Sigmoid colon (tissue), 7 donors: Measurements from ENCODE around the gene ARL4A. TPM values are rescaled to one million over a fixed set of nuclear protein-coding genes. Genes with fewer than 3 reads are reported as not detected.
A peak's percentile ranks its signal among the peaks of the same experiment; 100 is the strongest.
"Not testable (repeated sequence)": the region's sequence is repeated elsewhere in the genome, so short reads cannot be mapped to it uniquely, and the experiment has no call there.

Experiments
- DNase-seq: peaks from one replicate; pipeline ENCODE4 v3.0.0-alpha.2; 2019
- H3K27ac ChIP-seq, 4 donors: fragments of 200-600 bp; sonication (generic); one replicate each; pipeline ENCODE4 v1.5.1; 2016 to 2019; ENCODE audit warnings: mild to moderate bottlenecking in 1 of 4
- H3K27me3 ChIP-seq, 3 donors: fragments of 200-600 bp; sonication (generic); one replicate each; pipeline ENCODE4 v1.5.1; 2019; ENCODE audit warnings: mild to moderate bottlenecking in 1 of 3
- H3K36me3 ChIP-seq, 4 donors: fragments of 200-600 bp; sonication (generic); one replicate each; pipeline ENCODE4 v1.5.1; 2016 to 2019
- H3K4me1 ChIP-seq, 4 donors: fragments of 200-600 bp; sonication (generic); one replicate each; pipeline ENCODE4 v1.5.1; 2017 to 2019
- H3K4me3 ChIP-seq, 4 donors: fragments of 200-600 bp; sonication (generic); one replicate each; pipeline ENCODE4 v1.5.1; 2017 to 2019; ENCODE audit warnings: mild to moderate bottlenecking in 2 of 4, moderate library complexity in 1 of 4
- H3K9me3 ChIP-seq, 4 donors: fragments of 200-600 bp in 3 of 4; sonication (generic) in 3 of 4; one replicate each; pipeline versions ENCODE4 v1.5.1 to v1.6.1; 2013 to 2019
- EP300 ChIP-seq, 4 donors: sonication (generic); formaldehyde crosslinking; IDR thresholded peaks; one replicate each; pipeline ENCODE4 v1.6.1; 2017; ENCODE audit warnings: antibody characterized with exemption in 4 of 4
- POLR2A ChIP-seq, 2 donors: fragments of 450-650 bp; IDR thresholded peaks; one replicate each; pipeline ENCODE4 v1.6.1; 2016; ENCODE audit warnings: antibody characterized with exemption in 2 of 2, mild to moderate bottlenecking in 2 of 2, moderate library complexity in 2 of 2
- POLR2AphosphoS5 ChIP-seq, 4 donors: sonication (generic); formaldehyde crosslinking; IDR thresholded peaks; one replicate each; pipeline ENCODE4 v1.6.1; 2017; ENCODE audit warnings: antibody characterized with exemption in 4 of 4
- WGBS, 2 donors: extraction: QIAGEN DNeasy Blood & Tissue Kit; methylation state at CpG; one replicate each; pipeline ENCODE4 v1.1.7; 2013; 5-methylcytosine and 5-hydroxymethylcytosine counted together
- intact Hi-C: fragments of 100-400 bp; cut with DNase I; formaldehyde crosslinking; loops from one replicate; pipeline ENCODE4 v1.15.1; 2023
- polyA plus RNA-seq, 3 donors: library from polyadenylated mRNA; stranded (reverse); fragments of 200-250 nt; gene quantifications; one replicate each; pipeline ENCODE4 v1.2.3, GENCODE V29; 2013
- total RNA-seq, 4 donors: library from RNA; depleted of rRNA; stranded (reverse); fragments of >200 nt; gene quantifications; one replicate each; pipeline ENCODE4 v1.1.0, GENCODE V29; 2016
- TF ChIP-seq, protein P1 (sequence below), 4 experiments: fragments of 450-650 bp in 3 of 4; fragments of 200-600 bp in 1 of 4; IDR thresholded peaks; one replicate each; pipeline ENCODE4 v1.5.1; 2016 to 2019; ENCODE audit warnings: antibody characterized with exemption in 4 of 4, mild to moderate bottlenecking in 3 of 4, moderate library complexity in 2 of 4
- donor health status: healthy with polysubstance abuse.
- donor health status: Bipolar disorder and iron deficiency.
- donor health status: healthy.

ARL4A gene
- total and polyA plus RNA-seq, 7 donors = 33.2 to 124 (median 42.8) TPM

DNA sequence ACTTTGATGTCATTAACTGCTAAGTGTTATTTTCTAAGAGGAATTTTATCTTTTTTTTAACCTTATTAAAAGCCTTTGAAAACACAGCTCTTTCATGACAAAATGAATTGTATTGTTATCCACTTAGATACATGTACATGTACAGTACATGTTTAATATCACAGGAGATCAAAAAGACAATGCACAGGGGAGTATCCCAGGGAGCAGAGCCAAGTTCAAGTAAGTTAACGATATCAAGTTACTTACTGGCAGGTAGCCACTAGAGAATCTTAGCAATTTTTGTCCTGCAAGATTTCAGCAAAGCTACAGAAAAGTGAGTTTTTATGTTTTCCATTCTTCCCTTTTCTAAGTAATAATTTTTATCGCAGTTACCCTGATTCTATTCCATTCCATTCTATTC, 33.9 kb upstream of the ARL4A start:
- H3K36me3 ChIP-seq = no peaks in the 10 kb centered on the region
- H3K27ac ChIP-seq = no peak overlapping the region
- intact Hi-C loops = no loop called here
- H3K4me1 ChIP-seq = peaks cover 0 to 5% (median 0%) of the 10 kb centered on the region in 4 donors
- no peak for DNase-seq
- no peak overlapping the region for H3K4me3 ChIP-seq
- 60 to 72% methylated on average over 2 of the region's 2 CpGs for WGBS, 2 donors
- no peaks in the 10 kb centered on the region for H3K27me3 ChIP-seq
- TF ChIP-seq EP300 (IDR thresholded peaks at IDR 0.05) (no peak), POLR2AphosphoS5 (IDR thresholded peaks at IDR 0.05) (no peak), POLR2A (IDR thresholded peaks at IDR 0.05) (no peak)
- TF ChIP-seq, protein P1, sequence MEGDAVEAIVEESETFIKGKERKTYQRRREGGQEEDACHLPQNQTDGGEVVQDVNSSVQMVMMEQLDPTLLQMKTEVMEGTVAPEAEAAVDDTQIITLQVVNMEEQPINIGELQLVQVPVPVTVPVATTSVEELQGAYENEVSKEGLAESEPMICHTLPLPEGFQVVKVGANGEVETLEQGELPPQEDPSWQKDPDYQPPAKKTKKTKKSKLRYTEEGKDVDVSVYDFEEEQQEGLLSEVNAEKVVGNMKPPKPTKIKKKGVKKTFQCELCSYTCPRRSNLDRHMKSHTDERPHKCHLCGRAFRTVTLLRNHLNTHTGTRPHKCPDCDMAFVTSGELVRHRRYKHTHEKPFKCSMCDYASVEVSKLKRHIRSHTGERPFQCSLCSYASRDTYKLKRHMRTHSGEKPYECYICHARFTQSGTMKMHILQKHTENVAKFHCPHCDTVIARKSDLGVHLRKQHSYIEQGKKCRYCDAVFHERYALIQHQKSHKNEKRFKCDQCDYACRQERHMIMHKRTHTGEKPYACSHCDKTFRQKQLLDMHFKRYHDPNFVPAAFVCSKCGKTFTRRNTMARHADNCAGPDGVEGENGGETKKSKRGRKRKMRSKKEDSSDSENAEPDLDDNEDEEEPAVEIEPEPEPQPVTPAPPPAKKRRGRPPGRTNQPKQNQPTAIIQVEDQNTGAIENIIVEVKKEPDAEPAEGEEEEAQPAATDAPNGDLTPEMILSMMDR (IDR thresholded peaks at IDR 0.05) = no peak
- H3K9me3 ChIP-seq = no peaks in the 10 kb centered on the region

DNA sequence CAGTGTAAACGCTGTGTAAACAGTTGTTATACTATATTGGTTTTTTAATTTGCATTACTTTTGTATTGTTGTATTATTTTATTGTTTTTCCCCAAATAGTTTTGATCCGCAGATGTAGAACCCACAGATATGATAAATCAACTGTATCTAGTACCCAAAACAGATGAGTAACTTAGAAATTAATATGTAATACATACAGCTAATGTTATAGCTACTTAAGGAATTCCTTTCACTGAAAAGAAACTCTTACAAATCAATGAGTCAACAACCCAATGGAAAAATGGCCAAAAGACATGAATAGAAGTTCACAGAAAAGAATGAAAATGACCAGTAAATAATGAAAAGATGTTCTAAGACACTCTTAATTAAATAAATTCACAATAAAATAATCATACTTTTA, 32.3 kb upstream of the ARL4A start:
- Histone ChIP-seq H3K9me3 (no peaks in the 10 kb centered on the region), H3K4me3 (no peak overlapping the region), H3K4me1 (peaks cover 0 to 6% (median 0%) of the 10 kb centered on the region in 4 donors), H3K27me3 (no peaks in the 10 kb centered on the region), H3K36me3 (no peaks in the 10 kb centered on the region), H3K27ac (no peak overlapping the region)
- no peak for DNase-seq
- WGBS, 2 donors = 88 to 92% methylated on average over 2 of the region's 2 CpGs
- intact Hi-C loops = no loop called here
- TF ChIP-seq POLR2A (IDR thresholded peaks at IDR 0.05) (no peak), EP300 (IDR thresholded peaks at IDR 0.05) (no peak), POLR2AphosphoS5 (IDR thresholded peaks at IDR 0.05) (no peak)
- TF ChIP-seq, protein P1 (IDR thresholded peaks at IDR 0.05) = no peak

DNA sequence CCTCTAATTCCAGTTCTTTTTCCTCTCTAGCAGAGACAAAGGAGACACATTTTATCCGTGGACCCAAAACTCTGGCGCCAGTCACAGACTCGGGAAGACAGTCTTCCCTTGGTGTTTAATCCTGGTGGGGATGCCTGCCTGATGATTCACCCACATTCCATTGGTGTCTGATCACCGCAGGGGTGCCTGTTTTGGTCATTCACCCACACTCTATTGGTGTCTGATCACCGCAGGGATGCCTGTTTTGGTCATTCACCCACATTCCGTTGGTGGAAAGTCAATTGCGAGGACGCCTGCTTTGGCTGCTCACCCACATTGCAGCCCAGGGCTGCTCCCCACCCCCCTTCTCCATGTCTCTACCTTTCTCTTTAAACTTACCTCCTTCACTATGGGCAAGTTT, 27.0 kb upstream of the ARL4A start:
- not testable (repeated sequence) for H3K36me3 ChIP-seq

DNA sequence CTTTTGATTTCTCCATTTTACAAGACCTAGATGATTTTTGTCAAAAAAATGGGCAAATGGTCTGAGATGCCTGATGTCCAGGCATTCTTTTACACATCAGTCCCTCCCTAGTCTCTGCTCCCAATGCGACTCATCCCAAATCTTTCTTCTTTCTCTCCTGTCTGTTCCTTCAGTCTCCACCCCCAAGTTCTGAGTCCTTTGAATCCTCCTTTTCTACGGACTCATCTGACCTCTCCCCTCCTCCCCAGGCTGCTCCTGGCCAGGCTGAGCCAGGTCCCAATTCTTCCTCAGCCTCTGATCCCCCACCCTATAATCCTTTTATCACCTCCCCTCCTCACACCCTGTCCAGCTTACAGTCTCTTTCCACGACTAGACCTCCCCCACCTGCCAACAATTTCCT, 26.4 kb upstream of the ARL4A start:
- WGBS, 2 donors = 84 to 87% methylated on average over 3 of the region's 3 CpGs
- H3K9me3 ChIP-seq, H3K4me3 ChIP-seq, H3K36me3 ChIP-seq, H3K27me3 ChIP-seq, DNase-seq, intact Hi-C loops: not testable (repeated sequence)
- Histone ChIP-seq H3K27ac (peak overlapping the region in 2 of 4 donors; percentile 45 to 71), H3K4me1 (peaks cover 0 to 17% (median 2%) of the 10 kb centered on the region in 4 donors)

More for the DNA sequence above, 27.0 kb upstream of the ARL4A start:
- H3K27me3 ChIP-seq, H3K9me3 ChIP-seq, intact Hi-C loops, DNase-seq, H3K4me3 ChIP-seq: not testable (repeated sequence)
- peaks cover 0 to 13% (median 2%) of the 10 kb centered on the region in 4 donors for H3K4me1 ChIP-seq
- WGBS, 2 donors = 88 to 92% methylated on average over 8 of the region's 8 CpGs
- peak overlapping the region in 2 of 4 donors; percentile 45 to 71 for H3K27ac ChIP-seq

DNA sequence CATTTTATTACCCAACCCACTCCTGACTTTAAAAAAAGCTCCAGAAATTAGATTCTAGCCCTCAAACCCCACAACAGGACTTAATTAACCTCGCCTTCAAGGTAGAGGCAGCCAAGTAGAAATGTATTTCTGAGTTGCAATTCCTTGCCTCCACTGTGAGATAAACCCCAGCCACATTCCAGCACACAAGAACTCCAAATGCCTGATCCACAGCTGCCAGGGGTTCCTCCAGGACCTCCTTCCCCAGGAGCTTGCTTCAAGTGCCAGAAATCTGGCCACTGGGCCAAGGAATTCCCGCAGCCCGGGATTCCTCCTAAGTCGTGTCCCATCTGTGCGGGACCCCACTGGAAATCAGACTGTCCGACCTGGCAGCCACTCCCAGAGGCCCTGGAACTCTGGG, 25.9 kb upstream of the ARL4A start:
- TF ChIP-seq, protein P1 (IDR thresholded peaks at IDR 0.05) = no peak
- peaks cover 0 to 23% (median 7%) of the 10 kb centered on the region in 4 donors for H3K4me1 ChIP-seq

DNA sequence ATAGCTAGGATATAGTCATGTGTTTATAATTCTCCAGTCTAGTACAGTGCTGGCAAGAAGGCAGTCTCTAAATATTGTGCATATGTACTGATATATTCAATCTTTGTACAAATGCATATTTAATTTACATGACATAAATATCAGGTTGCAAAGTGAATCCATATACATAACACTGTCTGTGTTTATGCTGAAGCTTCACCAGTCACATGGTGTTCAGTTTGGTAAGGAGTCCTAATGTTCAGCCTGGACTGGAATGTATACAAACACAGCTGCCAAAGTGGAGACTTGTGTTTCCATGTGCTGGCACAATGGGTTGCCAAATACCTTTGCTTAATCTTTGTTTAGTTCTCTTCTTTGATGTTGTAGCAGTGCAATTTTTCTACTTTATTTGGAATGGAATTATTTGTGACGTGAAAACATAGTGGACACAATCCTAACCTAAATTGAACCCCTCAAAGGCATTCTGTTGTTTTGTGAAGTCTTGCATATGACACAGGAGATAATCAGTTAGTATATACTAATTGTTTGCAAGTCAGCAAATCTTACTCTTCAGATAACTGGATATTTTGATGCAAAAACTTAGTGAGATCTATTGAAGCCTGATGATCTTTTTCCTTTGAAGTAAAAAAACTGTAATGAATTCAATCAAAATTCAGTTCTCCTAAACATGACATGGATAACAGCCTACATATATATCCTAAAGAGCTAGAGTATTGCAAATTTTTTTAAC, 17.3 kb upstream of the ARL4A start:
- WGBS, 2 donors = 77 to 80% methylated on average over 1 of the region's 1 CpG
- Histone ChIP-seq H3K36me3 (no peaks in the 10 kb centered on the region), H3K4me1 (peaks cover 0 to 57% (median 39%) of the 10 kb centered on the region in 4 donors), H3K9me3 (no peaks in the 10 kb centered on the region), H3K27me3 (no peaks in the 10 kb centered on the region), H3K4me3 (no peak overlapping the region), H3K27ac (peak overlapping the region; percentile 66 to 80 (median 76))
- intact Hi-C loops = no loop called here
- peak; percentile 68 for DNase-seq
- TF ChIP-seq EP300 (IDR thresholded peaks at IDR 0.05) (peak; percentile 43 to 93 (median 68)), POLR2AphosphoS5 (IDR thresholded peaks at IDR 0.05) (peak; percentile 61 to 84 (median 80)), POLR2A (IDR thresholded peaks at IDR 0.05) (no peak)
- TF ChIP-seq, protein P1 (IDR thresholded peaks at IDR 0.05) = no peak

More for the DNA sequence above, 25.9 kb upstream of the ARL4A start:
- intact Hi-C loops = no loop called here
- no peaks in the 10 kb centered on the region for H3K9me3 ChIP-seq
- H3K27ac ChIP-seq = peak overlapping the region in 1 of 4 donors; percentile 71
- WGBS, 2 donors = 92% methylated on average over 6 of the region's 6 CpGs
- H3K36me3 ChIP-seq = no peaks in the 10 kb centered on the region
- H3K27me3 ChIP-seq = no peaks in the 10 kb centered on the region
- no peak for DNase-seq
- H3K4me3 ChIP-seq = no peak overlapping the region
